GM12872 (cell line): ENCODE data around the gene RPS19.

Experiments used
- TF ChIP-seq, protein P1 (sequence below): IDR thresholded peaks from 3 replicates; pipeline ENCODE4 v1.5.1; 2011; ENCODE audit warnings: low read depth, mild to moderate bottlenecking, low read length, moderate library complexity; ENCODE audit not compliant: insufficient read depth

Gene RPS19

DNA sequence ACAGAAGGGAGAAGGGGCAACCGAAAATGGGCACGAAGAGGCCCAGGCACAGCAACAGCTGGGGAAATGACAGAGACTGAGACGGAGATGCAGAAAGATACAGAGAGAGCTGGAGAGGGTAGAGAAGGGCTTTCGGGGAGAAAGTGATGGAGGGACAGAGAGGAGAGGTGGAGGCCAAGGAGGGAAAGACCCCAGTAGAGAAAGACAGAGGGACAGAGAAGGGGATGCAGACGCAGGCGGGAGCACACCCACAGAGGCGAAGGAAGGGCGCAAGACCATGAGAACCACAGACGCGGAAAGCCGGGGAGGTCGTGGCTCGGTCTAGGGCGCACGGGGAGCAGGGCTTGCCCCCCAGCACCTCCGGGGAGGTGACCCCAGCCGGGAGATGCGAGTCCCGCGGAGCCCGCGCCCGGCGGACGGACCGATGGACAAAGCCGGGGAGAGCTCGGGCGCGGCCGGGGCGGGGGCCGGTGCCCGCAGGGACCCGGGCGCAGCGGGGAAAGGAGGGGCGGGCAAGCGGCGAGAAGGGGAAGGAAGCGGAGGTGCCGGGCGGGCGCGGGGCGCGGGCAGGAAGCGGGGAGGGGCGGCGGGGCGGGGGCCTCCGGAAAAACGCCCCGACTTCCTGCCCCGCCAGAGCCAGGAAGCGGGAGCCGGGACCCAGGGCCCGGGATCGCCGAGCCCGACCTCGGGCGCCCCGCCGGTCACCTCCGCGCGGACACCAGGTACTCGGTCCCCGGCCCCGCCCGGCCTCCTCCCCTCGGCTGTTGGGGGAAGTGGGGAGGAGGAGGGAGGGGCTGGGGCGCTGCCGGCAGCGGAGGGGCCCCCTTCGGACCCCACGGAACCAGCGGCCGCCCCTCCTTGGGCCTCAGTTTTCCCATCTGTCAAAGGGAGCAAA, 22.8 kb downstream of the RPS19 start, which contains the start of gene ARHGEF1:
TSS of gene ARHGEF1 (plus strand) at position 617 of the 895 bp plus-strand sequence. CDS start 4,899 bp downstream, outside the sequence.
- TF ChIP-seq, protein P1, sequence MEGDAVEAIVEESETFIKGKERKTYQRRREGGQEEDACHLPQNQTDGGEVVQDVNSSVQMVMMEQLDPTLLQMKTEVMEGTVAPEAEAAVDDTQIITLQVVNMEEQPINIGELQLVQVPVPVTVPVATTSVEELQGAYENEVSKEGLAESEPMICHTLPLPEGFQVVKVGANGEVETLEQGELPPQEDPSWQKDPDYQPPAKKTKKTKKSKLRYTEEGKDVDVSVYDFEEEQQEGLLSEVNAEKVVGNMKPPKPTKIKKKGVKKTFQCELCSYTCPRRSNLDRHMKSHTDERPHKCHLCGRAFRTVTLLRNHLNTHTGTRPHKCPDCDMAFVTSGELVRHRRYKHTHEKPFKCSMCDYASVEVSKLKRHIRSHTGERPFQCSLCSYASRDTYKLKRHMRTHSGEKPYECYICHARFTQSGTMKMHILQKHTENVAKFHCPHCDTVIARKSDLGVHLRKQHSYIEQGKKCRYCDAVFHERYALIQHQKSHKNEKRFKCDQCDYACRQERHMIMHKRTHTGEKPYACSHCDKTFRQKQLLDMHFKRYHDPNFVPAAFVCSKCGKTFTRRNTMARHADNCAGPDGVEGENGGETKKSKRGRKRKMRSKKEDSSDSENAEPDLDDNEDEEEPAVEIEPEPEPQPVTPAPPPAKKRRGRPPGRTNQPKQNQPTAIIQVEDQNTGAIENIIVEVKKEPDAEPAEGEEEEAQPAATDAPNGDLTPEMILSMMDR = no peak

DNA sequence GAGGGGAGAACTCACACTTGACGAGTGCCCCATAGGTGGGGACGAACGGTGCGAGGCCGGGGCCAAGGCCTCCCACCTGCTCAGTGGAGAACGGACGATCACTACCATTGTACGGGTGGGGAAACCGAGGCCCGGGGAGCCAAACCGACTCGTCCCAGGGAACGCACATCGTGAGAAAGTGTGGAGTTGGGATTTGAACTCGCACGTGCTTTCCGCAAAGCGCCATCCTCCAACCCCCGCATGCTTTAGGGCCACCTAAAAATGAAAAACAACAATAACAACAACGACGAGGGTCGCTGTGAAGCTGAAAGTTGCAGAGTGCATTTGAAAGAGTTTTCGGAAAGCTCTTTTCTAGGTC, 23.4 kb downstream of the RPS19 start:
- TF ChIP-seq, protein P1 = no peak

DNA sequence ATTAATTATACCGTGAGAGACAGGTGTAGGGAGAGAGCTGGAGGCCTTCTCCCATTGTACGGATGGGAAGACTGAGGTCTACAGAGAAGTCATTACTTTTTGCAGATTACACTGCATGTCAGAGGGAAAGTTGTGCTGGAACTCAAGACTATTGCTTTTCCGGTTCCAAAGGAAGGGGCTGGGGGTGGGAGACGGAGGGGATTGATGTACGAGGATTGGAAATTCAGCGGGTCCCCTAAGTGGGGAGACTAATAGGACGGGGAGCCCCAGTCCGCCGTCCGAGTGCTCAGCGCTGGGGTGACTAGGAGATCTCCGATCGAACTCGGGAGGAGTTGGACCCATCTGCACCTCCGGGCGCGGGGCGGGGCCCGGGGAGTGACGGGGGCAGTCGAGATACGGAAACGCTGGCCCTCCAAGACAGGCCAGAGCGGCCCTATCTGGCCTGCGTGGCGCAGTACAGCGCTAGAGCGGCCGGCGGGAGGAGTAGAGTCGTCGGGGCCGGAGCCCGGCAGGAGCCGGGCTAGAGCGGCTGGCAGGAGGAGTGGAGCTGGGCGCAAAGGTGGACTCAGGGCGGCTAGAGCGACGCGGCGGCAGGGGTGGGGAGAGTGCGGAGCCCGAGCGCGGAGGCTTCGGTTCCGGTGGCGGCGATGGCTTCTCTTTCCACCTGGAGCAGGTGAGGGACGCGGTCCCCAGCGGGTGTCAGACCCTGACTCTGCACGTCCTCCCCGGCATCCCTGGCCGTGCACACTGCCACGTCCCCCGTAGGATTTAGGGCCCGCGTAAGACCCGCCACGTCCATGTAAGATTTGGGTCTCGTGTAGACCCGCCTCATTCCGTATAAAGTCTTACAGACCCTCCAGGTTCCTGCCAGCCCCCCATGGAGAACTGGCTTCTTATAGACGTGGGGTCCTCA, 24.0 kb downstream of the RPS19 start:
- TF ChIP-seq, protein P1 = no peak

DNA sequence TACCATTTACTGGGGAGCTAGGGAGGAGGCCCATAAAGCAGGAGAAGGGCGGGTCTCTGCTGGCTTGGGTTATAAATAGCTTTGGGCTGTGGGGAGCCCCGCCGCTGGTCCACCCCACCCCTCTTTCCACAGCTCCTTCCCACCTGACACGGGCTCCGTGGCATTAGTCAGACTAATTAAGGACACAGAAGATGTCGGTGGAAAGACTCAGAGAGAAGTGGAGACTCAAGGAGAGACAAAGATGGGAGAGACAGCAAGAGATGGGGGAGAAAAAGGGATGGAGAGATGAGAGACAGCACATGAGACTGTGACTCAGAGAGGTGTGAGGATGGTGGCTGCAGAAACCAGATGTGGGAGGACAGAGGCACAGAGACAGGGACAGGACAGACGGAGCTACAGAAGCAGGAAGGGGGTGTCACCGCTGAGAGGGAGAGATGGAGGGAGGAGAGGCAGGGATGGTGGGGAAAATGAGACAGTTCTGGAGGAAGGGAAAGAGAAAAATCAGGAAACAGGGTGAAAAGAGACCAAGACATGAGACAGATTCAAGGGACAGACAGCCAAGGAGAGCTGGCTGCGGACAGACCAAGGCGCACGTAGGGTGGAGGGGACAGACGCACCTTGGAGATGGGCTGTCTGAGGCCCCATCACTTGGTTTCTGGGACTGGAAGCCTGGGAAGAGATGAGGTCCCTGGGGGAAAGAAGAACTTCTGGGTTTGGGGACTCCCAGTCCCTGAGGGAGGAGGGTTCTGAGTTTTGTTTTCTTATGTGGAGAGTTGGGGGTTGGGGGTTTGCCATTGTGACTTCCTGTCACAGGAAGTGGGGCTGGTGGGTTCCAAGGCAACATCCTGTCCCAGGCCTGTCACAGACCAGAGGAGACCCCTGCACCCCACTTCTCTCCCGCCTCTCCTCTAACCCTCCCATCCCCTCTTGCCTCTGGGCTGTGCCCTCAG, 27.0 kb downstream of the RPS19 start:
- TF ChIP-seq, protein P1 = no peak

DNA sequence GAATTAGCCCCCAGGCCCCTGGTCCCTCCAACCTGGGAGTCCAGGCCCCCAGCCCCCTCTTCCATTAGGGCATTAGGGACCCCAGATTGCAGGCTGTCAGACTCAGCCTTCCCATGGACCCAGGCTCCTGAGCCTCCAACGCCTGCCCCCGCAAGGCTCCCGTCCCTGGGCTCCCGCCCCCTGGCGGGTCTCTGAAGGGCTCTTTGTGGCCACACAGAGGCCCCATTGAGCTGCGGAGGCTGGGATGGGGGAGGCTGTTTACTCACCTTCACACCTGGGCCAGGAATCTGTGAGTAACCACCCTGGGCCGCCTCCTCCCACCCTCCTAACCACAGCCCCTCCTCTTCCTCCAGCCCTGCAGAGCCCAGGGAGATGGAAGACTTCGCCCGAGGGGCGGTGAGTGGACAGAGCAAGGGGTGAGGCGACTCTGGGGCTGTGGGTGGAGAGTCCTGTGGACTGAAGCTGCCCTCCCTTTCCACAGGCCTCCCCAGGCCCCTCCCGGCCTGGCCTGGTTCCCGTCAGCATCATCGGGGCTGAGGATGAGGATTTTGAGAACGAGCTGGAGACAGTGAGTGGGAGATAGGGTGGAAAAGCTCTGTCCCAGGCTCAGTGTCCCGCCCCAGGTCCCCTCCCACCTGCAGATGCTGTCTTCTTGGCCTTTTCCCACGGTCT, 27.8 kb downstream of the RPS19 start:
- TF ChIP-seq, protein P1 = peak; percentile 54

DNA sequence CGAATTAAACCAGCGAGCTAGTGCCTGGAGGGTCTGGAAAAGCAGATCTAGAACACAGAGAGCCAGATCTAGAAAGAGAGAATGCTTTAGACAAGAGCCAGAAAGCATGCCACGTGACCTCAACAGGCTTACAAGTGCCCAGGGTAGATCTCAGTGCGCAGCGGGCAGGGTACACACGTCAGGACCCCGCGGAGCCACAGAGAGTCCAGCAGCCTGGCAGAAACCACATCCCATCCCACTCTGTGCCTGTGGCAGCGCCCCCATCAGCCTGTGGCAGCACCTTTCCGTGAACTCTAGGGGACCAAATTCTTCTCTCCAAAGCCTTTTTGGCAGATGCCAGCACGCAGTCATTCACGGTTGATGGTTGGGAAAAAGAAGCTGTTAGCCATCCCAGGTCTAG, 28.9 kb downstream of the RPS19 start:
- TF ChIP-seq, protein P1 = no peak
